ENCODE results near the gene TMEM135.
"Not testable (repeated sequence)": the region's sequence is repeated elsewhere in the genome, so short reads cannot be mapped to it uniquely, and the experiment has no call there.

Gene TMEM135

GRCh38 chr11:87144252-87144651 lies 106.5 kb downstream of the TMEM135 start:
- no peak for DNase-seq

GRCh38 chr11:87148749-87149148 lies 111.0 kb downstream of the TMEM135 start:
- no peak for DNase-seq

GRCh38 chr11:87149782-87150181 lies 112.0 kb downstream of the TMEM135 start:
- not testable (repeated sequence) for DNase-seq

GRCh38 chr11:87150936-87151335 lies 113.2 kb downstream of the TMEM135 start:
- DNase-seq = no peak

- no peak for DNase-seq
Observed at GRCh38 chr11:87154246-87154645, 116.5 kb downstream of the TMEM135 start.

- no peak for DNase-seq
Observed at GRCh38 chr11:87156970-87157369, 119.2 kb downstream of the TMEM135 start.

GRCh38 chr11:87169076-87169475 lies 131.3 kb downstream of the TMEM135 start:
- DNase-seq = not testable (repeated sequence)

- DNase-seq = no peak
Observed at GRCh38 chr11:87173185-87174039, 135.7 kb downstream of the TMEM135 start.

- no peak for DNase-seq
Observed at GRCh38 chr11:87174870-87175269, 137.1 kb downstream of the TMEM135 start.

GRCh38 chr11:87176044-87176443 lies 138.3 kb downstream of the TMEM135 start:
- DNase-seq = no peak

GRCh38 chr11:87179621-87180020 lies 141.9 kb downstream of the TMEM135 start:
- DNase-seq = no peak

- no peak for DNase-seq
Observed at GRCh38 chr11:87180742-87181141, 143.0 kb downstream of the TMEM135 start.

- no peak for DNase-seq
Observed at GRCh38 chr11:87181143-87181542, 143.4 kb downstream of the TMEM135 start.

GRCh38 chr11:87185228-87185627 lies 147.5 kb downstream of the TMEM135 start:
- no peak for DNase-seq

- no peak for DNase-seq
Observed at GRCh38 chr11:87187076-87187475, 149.3 kb downstream of the TMEM135 start.

GRCh38 chr11:87187930-87188329 lies 150.2 kb downstream of the TMEM135 start:
- no peak for DNase-seq

- DNase-seq = not testable (repeated sequence)
Observed at GRCh38 chr11:87188396-87188795, 150.7 kb downstream of the TMEM135 start.

- DNase-seq = not testable (repeated sequence)
Observed at GRCh38 chr11:87188921-87189320, 151.2 kb downstream of the TMEM135 start.

- DNase-seq = no peak
Observed at GRCh38 chr11:87190071-87190470, 152.3 kb downstream of the TMEM135 start.

GRCh38 chr11:87193756-87194470 lies 156.2 kb downstream of the TMEM135 start:
- no peak for DNase-seq

- DNase-seq = no peak
Observed at GRCh38 chr11:87194985-87195820, 157.5 kb downstream of the TMEM135 start.

- DNase-seq = no peak
Observed at GRCh38 chr11:87198266-87198881, 160.6 kb downstream of the TMEM135 start.

- DNase-seq = no peak
Observed at GRCh38 chr11:87201376-87201775, 163.6 kb downstream of the TMEM135 start.

All from NCI-H2227 treated with DMSO at 0.1 percent for 48 hours (cell line).